HepG2 (cell line): ENCODE measurements around the gene MAP3K4. TPM values are rescaled to one million over a fixed set of nuclear protein-coding genes. Genes with fewer than 3 reads are reported as not detected.

Source experiments
- ATAC-seq: fragments of 200-7000 bp; cut with Tn5 transposase; 3 replicates; pipeline ENCODE4 v1.9.1; 2020; ENCODE audit warnings: mild to moderate bottlenecking, moderate library complexity
- BruUV-seq: library from RNA; stranded (reverse); fragments of 400-500 nt; replicated peaks from 2 replicates; lab custom pipeline; 2021; lab: Mats Ljungman, UMichigan
- CTCF ChIA-PET: fragments of 300-600 bp; formaldehyde crosslinking; extraction: SDS; loops from one replicate; lab custom pipeline; 2021; ENCODE audit warnings: low total read pairs, inconsistent platforms, low intra/inter-chr PET ratio; lab: Yijun Ruan, JAX
- POLR2A ChIA-PET: fragments of 350-600 bp; sonication (Branson Sonifier 250); formaldehyde crosslinking; loops from one replicate; lab custom pipeline; 2020; ENCODE audit warnings: antibody characterized with exemption, inconsistent platforms; lab: Yijun Ruan, JAX
- DNase-seq: peaks from one replicate; pipeline ENCODE4 v3.0.0-alpha.2; 2015; ENCODE audit warnings: low spot score
- FAIRE-seq: peaks from 3 replicates; lab custom pipeline; 2011; peaks lifted over from hg19 to GRCh38; lab: Jason Lieb, UNC
- H2AFZ ChIP-seq: one replicate; pipeline ENCODE4 v1.6.1; 2011; ENCODE audit warnings: low read length, inconsistent platforms
- H3K27ac ChIP-seq: fragments of 300-600 bp; 3 replicates; pipeline ENCODE4 v1.8.0; 2011; ENCODE audit warnings: mixed run types, mild to moderate bottlenecking, mixed read lengths, low read length, inconsistent platforms; ENCODE audit not compliant: insufficient read depth; ENCODE audit errors: extremely low read length
- H3K27me3 ChIP-seq, 2 experiments: fragments of 200-600 bp in 1 of 2; 2 replicates in 1 of 2; 3 replicates in 1 of 2; pipeline versions ENCODE4 v1.6.0 to v1.8.0; 2011; ENCODE audit warnings: low read length in 2 of 2, mild to moderate bottlenecking in 2 of 2, moderate library complexity in 2 of 2, inconsistent platforms in 1 of 2; ENCODE audit not compliant: insufficient read depth in 2 of 2, control insufficient read depth in 1 of 2
- H3K36me3 ChIP-seq, 2 experiments: fragments of 200-600 bp in 1 of 2; replicated peaks in 1 of 2; 2 replicates in 1 of 2; 3 replicates in 1 of 2; pipeline versions ENCODE4 v1.5.1 to v1.8.0; 2011; ENCODE audit warnings: low read length in 2 of 2, inconsistent platforms in 1 of 2; ENCODE audit not compliant: insufficient read depth in 2 of 2, control insufficient read depth in 1 of 2
- H3K4me1 ChIP-seq: 2 replicates; pipeline ENCODE4 v1.5.1; 2012; ENCODE audit warnings: low read length, inconsistent platforms; ENCODE audit not compliant: insufficient read depth
- H3K4me2 ChIP-seq: 2 replicates; pipeline ENCODE4 v1.6.0; 2011; ENCODE audit warnings: low read depth, low read length, inconsistent platforms
- H3K4me3 ChIP-seq, 3 experiments: fragments of 200-600 bp in 1 of 3; sonication (generic), shearing (Covaris generic) in 1 of 3; replicated peaks in 1 of 3; 2 replicates each; pipeline ENCODE4 v1.5.1; 2011 to 2016; ENCODE audit warnings: low read length in 3 of 3, inconsistent platforms in 2 of 3, low read depth in 2 of 3, mild to moderate bottlenecking in 2 of 3, control low read depth in 1 of 3, mixed read lengths in 1 of 3; ENCODE audit not compliant: insufficient read depth in 1 of 3
- H3K79me2 ChIP-seq: one replicate; pipeline ENCODE4 v1.6.1; 2011; ENCODE audit warnings: low read length, inconsistent platforms; ENCODE audit not compliant: insufficient read depth
- H3K9ac ChIP-seq: 2 replicates; pipeline ENCODE4 v1.6.0; 2011; ENCODE audit warnings: mild to moderate bottlenecking, low read depth, low read length, inconsistent platforms; ENCODE audit not compliant: insufficient read depth
- H3K9me3 ChIP-seq: 2 replicates; pipeline ENCODE4 v1.5.1; 2012; ENCODE audit warnings: mild to moderate bottlenecking, low read length
- H4K20me1 ChIP-seq: 2 replicates; pipeline ENCODE4 v1.6.0; 2011; ENCODE audit warnings: inconsistent platforms, mild to moderate bottlenecking, low read length, moderate library complexity; ENCODE audit not compliant: insufficient read depth
- EEA1 ChIP-seq: sonication (generic); formaldehyde crosslinking; IDR thresholded peaks from 2 replicates; pipeline ENCODE4 v1.5.1; 2020; ENCODE audit warnings: mild to moderate bottlenecking, missing genetic modification reagents, borderline replicate concordance
- KDM4B ChIP-seq: sonication (generic); formaldehyde crosslinking; IDR thresholded peaks from 2 replicates; pipeline ENCODE4 v1.4.0; 2020; ENCODE audit warnings: missing genetic modification reagents
- KLF13 ChIP-seq: sonication (generic); formaldehyde crosslinking; IDR thresholded peaks from 2 replicates; pipeline ENCODE4 v1.4.0; 2020; ENCODE audit warnings: mild to moderate bottlenecking, missing genetic modification reagents
- MTF2 ChIP-seq: sonication (generic); formaldehyde crosslinking; IDR thresholded peaks from 2 replicates; pipeline ENCODE4 v1.5.0; 2020; ENCODE audit warnings: missing genetic modification reagents, borderline replicate concordance
- RAD21 ChIP-seq: fragments of 450-650 bp; formaldehyde crosslinking; IDR thresholded peaks from 2 replicates; pipeline ENCODE4 v1.5.0; 2020; ENCODE audit warnings: mild to moderate bottlenecking
- REL ChIP-seq: sonication (generic); formaldehyde crosslinking; conservative IDR thresholded peaks from 2 replicates; pipeline ENCODE4 v1.8.0; 2022; ENCODE audit warnings: mild to moderate bottlenecking, missing genetic modification reagents, moderate library complexity
- YEATS2 ChIP-seq: sonication (generic); formaldehyde crosslinking; IDR thresholded peaks from 2 replicates; pipeline ENCODE4 v1.4.0; 2020; ENCODE audit warnings: missing genetic modification reagents, borderline replicate concordance
- ZNF33A ChIP-seq: sonication (generic); formaldehyde crosslinking; IDR thresholded peaks from 2 replicates; pipeline ENCODE4 v1.5.1; 2020; ENCODE audit warnings: missing genetic modification reagents, mild to moderate bottlenecking, moderate library complexity, borderline replicate concordance
- ZNF34 ChIP-seq: sonication (generic); formaldehyde crosslinking; IDR thresholded peaks from 2 replicates; pipeline ENCODE4 v1.4.0; 2020; ENCODE audit warnings: mild to moderate bottlenecking, missing genetic modification reagents, borderline replicate concordance
- ZNF788 ChIP-seq: sonication (generic); formaldehyde crosslinking; IDR thresholded peaks from 2 replicates; pipeline ENCODE4 v1.5.0; 2020; ENCODE audit warnings: mild to moderate bottlenecking, missing genetic modification reagents, borderline replicate concordance
- ZNF841 ChIP-seq: sonication (generic); formaldehyde crosslinking; IDR thresholded peaks from 2 replicates; pipeline ENCODE4 v1.8.1; 2023; ENCODE audit warnings: missing genetic modification reagents, borderline replicate concordance
- ZNF850 ChIP-seq: sonication (generic); formaldehyde crosslinking; conservative IDR thresholded peaks from 2 replicates; pipeline ENCODE4 v1.9.0; 2021; ENCODE audit warnings: mild to moderate bottlenecking, missing genetic modification reagents
- WGBS: methylation state at CpG from one replicate; pipeline ENCODE4 v1.1.6; 2017; ENCODE audit warnings: low lambda C conversion rate; 5-methylcytosine and 5-hydroxymethylcytosine counted together
- in situ Hi-C: cut with HindIII; loops from 2 replicates; pipeline ENCODE4 v1.10.0; 2017; ENCODE audit warnings: low pct_unique_long_range_greater_than_20kb; ENCODE audit not compliant: extremely low pct_ligation_motif_present
- intact Hi-C: fragments of 100-400 bp; cut with micrococcal nuclease; formaldehyde crosslinking; loops from one replicate; pipeline ENCODE4 v1.10.0; 2022; ENCODE audit not compliant: unreplicated experiment
- polyA plus RNA-seq, 8 experiments: library from polyadenylated mRNA; depleted of rRNA in 3 of 8; stranded (reverse) in 7 of 8; unstranded in 1 of 8; fragments of >200 nt; fragmentation: Illumina TruSeq in 4 of 8; extraction: Trizol in 4 of 8; gene quantifications; 2 replicates each; pipeline versions ENCODE4 v1.2.1 to v1.2.3, GENCODE V29; 2011 to 2016; ENCODE audit warnings: low read depth in 4 of 8, missing spikeins in 1 of 8, mixed read lengths in 1 of 8; ENCODE audit not compliant: insufficient read depth in 1 of 8
- total RNA-seq, 5 experiments: library from RNA; depleted of rRNA; stranded (reverse); fragments of >200 nt; fragmentation: Illumina TruSeq; extraction: Trizol; gene quantifications; 2 replicates each; pipeline ENCODE4 v1.2.3, GENCODE V29; 2016; ENCODE audit warnings: low read depth in 1 of 5
- TF ChIP-seq, protein P1 (sequence below): sonication (generic); formaldehyde crosslinking; IDR thresholded peaks from 2 replicates; pipeline ENCODE4 v1.4.0; 2020; ENCODE audit warnings: missing genetic modification reagents, mild to moderate bottlenecking, borderline replicate concordance
- TF ChIP-seq, protein P2 (sequence below): sonication (generic); formaldehyde crosslinking; IDR thresholded peaks from 2 replicates; pipeline ENCODE4 v1.4.0; 2020; ENCODE audit warnings: missing genetic modification reagents

The MAP3K4 gene
- total and polyA plus RNA-seq, 2 of the 13 experiments (the other 11 are each of a cell fraction or from before 2014, with no cell fraction given): 12.9 to 33.6 TPM

DNA sequence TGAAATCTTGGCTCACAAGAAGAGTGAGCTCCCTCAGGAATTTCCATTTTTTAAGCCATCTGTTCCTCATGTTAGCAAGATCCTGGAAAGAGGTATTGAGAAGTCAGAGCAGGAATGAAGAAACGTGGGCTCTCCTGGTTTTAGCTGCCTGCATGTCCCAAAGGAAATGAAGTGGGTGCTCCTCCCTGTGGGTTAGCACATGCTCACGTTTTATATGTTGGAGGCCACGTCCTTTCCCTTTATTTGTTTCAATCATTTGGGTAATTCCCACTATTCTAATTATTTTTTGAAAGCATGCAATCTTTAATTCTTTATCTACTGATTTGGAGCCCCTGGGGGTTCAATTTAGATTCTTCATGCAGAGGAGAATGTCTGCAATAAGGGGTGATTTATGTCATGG is 4.3 kb upstream of the MAP3K4 start:
- 2% methylated on average over 3 of the region's 3 CpGs for WGBS
- CTCF ChIA-PET: no interaction called here
- BruUV-seq: no TSS peak

GRCh38 chr6:160990847-160991405 is 643 bp upstream of the MAP3K4 start:
- peak; percentile 1; the same call in 1 of the 3 replicates for ATAC-seq
- Histone ChIP-seq H2AFZ (peak overlapping the region; percentile 48), H3K4me1 (peaks cover 25% of the 10 kb centered on the region), H3K27me3 (peaks cover 0 to 13% of the 10 kb centered on the region in 2 experiments; a peak in 2 of 5 replicates), H3K79me2 (peaks cover 38% of the 10 kb centered on the region), H3K4me3 (peak overlapping the region; percentile 94 to 96 (median 96)), H3K9me3 (no peaks in the 10 kb centered on the region), H4K20me1 (peaks cover 7% of the 10 kb centered on the region), H3K36me3 (no peaks in the 10 kb centered on the region), H3K9ac (peak overlapping the region; percentile 85), H3K4me2 (peak overlapping the region; percentile 98), H3K27ac (peak overlapping the region; percentile 89)
- ChIA-PET CTCF (no interaction called here), POLR2A (no interaction called here)
- in situ Hi-C loops (no loop called here), intact Hi-C loops (no loop called here)
- TSS peak; percentile 71 for BruUV-seq
- WGBS: under 1% methylated on average over 15 of the region's 15 CpGs
- DNase-seq: no peak
- FAIRE-seq: no peak
- TF ChIP-seq MTF2 (no peak), KDM4B (CRISPR knock-in tag) (no peak), ZNF33A (CRISPR knock-in tag) (no peak), ZNF34 (CRISPR knock-in tag) (no peak), EEA1 (CRISPR knock-in tag) (no peak), YEATS2 (CRISPR knock-in tag) (no peak), KLF13 (CRISPR knock-in tag) (no peak), ZNF850 (no peak), RAD21 (no peak), REL (CRISPR knock-in tag) (0 out of 2 replicates have a peak, but pooled peaks have one; percentile 48)
- TF ChIP-seq, protein P1, sequence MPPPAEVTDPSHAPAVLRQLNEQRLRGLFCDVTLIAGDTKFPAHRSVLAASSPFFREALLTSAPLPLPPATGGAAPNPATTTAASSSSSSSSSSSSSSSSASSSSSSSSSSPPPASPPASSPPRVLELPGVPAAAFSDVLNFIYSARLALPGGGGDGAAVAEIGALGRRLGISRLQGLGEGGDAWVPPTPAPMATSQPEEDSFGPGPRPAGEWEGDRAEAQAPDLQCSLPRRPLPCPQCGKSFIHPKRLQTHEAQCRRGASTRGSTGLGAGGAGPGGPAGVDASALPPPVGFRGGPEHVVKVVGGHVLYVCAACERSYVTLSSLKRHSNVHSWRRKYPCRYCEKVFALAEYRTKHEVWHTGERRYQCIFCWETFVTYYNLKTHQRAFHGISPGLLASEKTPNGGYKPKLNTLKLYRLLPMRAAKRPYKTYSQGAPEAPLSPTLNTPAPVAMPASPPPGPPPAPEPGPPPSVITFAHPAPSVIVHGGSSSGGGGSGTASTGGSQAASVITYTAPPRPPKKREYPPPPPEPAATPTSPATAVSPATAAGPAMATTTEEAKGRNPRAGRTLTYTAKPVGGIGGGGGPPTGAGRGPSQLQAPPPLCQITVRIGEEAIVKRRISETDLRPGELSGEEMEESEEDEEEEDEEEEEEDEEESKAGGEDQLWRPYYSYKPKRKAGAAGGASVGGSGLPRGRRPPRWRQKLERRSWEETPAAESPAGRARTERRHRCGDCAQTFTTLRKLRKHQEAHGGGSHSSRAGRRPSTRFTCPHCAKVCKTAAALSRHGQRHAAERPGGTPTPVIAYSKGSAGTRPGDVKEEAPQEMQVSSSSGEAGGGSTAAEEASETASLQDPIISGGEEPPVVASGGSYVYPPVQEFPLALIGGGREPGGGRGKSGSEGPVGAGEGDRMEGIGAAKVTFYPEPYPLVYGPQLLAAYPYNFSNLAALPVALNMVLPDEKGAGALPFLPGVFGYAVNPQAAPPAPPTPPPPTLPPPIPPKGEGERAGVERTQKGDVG: no peak
- TF ChIP-seq, protein P2, sequence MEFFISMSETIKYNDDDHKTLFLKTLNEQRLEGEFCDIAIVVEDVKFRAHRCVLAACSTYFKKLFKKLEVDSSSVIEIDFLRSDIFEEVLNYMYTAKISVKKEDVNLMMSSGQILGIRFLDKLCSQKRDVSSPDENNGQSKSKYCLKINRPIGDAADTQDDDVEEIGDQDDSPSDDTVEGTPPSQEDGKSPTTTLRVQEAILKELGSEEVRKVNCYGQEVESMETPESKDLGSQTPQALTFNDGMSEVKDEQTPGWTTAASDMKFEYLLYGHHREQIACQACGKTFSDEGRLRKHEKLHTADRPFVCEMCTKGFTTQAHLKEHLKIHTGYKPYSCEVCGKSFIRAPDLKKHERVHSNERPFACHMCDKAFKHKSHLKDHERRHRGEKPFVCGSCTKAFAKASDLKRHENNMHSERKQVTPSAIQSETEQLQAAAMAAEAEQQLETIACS: no peak

More for the DNA sequence above, 4.3 kb upstream of the MAP3K4 start:
- H3K27me3 ChIP-seq: peaks cover 0 to 13% of the 10 kb centered on the region in 2 experiments; a peak in 2 of 5 replicates
- H3K4me2 ChIP-seq: no peak overlapping the region
- in situ Hi-C loops: no loop called here
- ATAC-seq: no peak
- no peak for FAIRE-seq
- H3K79me2 ChIP-seq: peaks cover 3% of the 10 kb centered on the region
- no peak overlapping the region for H3K27ac ChIP-seq
- TF ChIP-seq ZNF841 (peak; percentile 82), ZNF788 (CRISPR knock-in tag) (no peak)
- TF ChIP-seq, all 625 proteins: peak for 1
- DNase-seq: no peak
- Histone ChIP-seq H3K9ac (no peak overlapping the region), H3K4me3 (no peak overlapping the region), H3K4me1 (peaks cover 6% of the 10 kb centered on the region; the same call in 1 of the 2 replicates), H2AFZ (no peak overlapping the region), H3K36me3 (no peaks in the 10 kb centered on the region), H3K9me3 (peaks cover 22% of the 10 kb centered on the region), H4K20me1 (no peaks in the 10 kb centered on the region)
- POLR2A ChIA-PET: no interaction called here
- intact Hi-C loops: no loop called here
